NCI-H1417 (cell line): Measurements from ENCODE around the gene CRY2.
A peak's percentile ranks its signal among the peaks of the same experiment; 100 is the strongest.

Source experiments
- DNase-seq, 3 experiments: peaks; one replicate each; lab custom pipeline; 2025; lab: John Stamatoyannopoulos, UW

The CRY2 gene

DNA sequence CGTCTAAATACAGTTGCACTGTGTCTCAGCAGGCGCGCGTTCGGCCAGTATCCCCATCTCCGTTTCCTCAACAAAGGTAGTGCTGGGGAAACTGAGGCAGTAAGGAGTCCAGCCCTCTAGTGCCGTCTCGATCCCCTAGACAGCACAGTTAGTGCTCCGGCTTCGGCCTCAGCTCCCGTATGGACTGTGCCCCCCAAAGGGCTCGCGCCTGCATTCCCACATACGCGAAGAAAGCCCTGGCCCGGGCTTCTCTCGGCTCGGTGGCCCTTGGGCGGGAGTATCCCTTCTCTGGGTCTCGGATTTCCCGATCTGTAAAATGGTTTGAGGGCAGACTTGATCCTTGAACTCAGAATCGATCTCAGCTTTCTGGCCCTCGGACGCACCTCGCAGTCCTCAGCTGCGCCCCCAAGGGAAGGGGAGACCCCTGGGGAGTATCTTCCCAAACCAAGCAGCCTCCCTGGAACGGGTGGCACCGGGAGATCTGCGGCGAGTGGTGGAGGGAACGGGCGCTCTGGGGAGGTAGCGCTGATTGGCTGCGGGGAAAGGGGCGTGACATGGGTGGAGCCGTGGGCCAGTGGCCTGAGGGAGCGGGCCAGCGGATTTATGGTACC lies 71.2 kb downstream of the CRY2 start:
- peak; percentile 80 to 82 (median 81) for DNase-seq

- no peak for DNase-seq
Observed at GRCh38 chr11:45918962-45919675, 71.8 kb downstream of the CRY2 start.

DNA sequence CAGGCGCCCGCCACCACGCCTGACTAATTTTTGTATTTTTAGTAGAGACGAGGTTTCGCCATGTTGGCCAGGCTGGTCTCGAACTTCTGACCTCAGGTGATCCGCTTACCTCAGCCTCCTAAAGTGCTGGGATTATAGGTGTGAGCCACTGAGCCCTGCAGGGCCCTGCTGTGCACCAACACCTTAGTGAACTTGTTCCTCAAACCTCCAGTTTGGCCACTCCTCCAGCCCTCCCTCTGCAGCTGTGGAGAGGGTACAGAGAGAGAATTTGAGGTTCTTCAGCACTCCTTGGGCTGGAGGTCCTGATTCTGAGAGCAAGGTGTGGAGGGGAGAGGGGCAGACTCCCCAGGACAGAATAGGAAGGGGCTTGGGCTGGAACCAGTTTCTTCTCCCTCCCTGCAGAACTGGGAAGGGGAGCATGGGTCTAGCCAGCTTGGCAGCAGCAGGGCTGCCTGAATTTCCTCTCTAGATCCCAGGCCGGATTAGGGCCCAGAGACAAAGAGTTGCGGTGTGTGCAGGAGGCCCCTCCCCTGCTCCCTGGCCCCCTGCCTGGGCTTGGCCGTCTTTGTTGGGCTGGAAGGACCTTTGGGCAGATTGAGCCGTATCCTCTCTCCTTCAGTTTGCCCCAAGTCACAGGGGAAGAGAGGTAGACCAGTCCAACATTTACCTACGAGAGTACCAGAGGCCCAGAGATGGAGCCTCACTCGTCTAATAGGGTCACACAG lies 72.7 kb downstream of the CRY2 start:
- no peak for DNase-seq

GRCh38 chr11:45920531-45921477 lies 73.5 kb downstream of the CRY2 start:
- no peak for DNase-seq

GRCh38 chr11:45921561-45922424 lies 74.5 kb downstream of the CRY2 start:
- peak; percentile 87 to 92 (median 90) for DNase-seq

DNA sequence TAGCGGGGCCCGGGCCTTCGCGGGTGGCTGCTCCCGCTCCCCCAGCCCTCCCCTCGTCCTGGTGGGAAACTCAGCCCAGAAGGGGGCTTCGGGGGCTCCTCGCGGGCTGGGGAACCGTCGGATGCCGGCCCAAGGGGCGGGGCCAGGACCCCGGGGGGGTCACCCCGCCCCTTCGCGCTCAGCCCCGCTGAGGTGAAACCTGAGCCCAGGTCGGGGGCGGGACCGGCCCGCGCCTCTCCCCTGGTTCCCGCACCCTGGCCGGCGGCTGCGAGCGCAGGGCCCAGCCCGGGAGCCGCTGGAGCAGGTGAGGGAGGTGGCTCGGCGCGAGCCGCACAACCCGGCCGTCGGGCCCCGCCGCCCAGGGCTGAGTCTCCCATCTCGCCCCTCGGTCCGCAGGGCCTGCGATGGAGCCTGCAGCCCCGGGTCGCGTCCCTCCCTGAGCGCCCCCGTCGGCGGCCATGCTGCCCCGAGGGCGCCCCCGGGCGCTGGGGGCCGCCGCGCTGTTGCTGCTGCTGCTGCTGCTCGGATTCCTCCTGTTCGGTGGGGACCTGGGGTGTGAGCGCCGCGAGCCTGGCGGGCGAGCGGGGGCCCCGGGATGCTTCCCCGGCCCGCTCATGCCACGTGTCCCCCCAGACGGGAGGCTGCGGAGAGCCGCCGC lies 75.3 kb downstream of the CRY2 start, which contains the start of gene LARGE2:
Gene LARGE2, plus strand, starts transcription at position 232 of the 658 bp plus-strand sequence. Its CDS starts 227 bp downstream, at position 459.
- DNase-seq = peak; percentile 83 to 89 (median 87)

GRCh38 chr11:45924036-45924915 lies 77.0 kb downstream of the CRY2 start:
- DNase-seq = no peak

DNA sequence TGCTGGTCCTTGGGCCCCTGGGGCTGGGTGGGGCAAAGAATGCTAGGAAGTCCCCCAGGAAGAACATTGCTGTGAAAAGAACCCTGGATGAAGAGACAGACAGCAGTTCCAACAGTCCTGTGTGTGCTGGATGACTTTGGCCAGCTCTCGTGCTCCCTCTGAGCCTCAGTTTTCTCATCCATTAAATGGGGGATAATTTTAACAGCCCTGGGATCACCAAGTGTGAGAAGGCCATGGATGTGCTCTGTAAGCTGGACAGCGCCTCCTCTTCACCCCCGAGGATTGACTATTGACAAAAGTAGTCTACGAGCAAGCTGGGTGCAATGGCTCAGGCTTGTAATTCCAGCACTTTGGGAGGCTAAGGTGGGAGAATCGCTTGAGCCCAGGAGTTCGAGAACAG lies 77.7 kb downstream of the CRY2 start:
- DNase-seq = no peak

- DNase-seq = no peak
Observed at GRCh38 chr11:45925550-45925949, 78.3 kb downstream of the CRY2 start.

- DNase-seq = no peak
Observed at GRCh38 chr11:45926001-45926401, 78.7 kb downstream of the CRY2 start.

- no peak for DNase-seq
Observed at GRCh38 chr11:45926536-45927331, 79.5 kb downstream of the CRY2 start.

DNA sequence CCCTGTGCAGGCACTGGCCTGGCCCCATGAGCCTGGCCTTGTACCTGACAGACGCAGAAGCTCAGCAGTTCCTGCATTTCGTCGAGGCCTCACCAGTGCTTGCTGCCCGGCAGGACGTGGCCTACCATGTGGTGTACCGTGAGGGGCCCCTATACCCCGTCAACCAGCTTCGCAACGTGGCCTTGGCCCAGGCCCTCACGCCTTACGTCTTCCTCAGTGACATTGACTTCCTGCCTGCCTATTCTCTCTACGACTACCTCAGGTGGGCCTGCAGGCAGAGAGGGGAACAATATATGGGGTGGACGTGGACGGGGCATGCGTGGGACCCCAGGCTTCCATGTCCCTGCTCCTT lies 80.0 kb downstream of the CRY2 start:
- no peak for DNase-seq

GRCh38 chr11:45927684-45928413 lies 80.6 kb downstream of the CRY2 start:
- no peak for DNase-seq

DNA sequence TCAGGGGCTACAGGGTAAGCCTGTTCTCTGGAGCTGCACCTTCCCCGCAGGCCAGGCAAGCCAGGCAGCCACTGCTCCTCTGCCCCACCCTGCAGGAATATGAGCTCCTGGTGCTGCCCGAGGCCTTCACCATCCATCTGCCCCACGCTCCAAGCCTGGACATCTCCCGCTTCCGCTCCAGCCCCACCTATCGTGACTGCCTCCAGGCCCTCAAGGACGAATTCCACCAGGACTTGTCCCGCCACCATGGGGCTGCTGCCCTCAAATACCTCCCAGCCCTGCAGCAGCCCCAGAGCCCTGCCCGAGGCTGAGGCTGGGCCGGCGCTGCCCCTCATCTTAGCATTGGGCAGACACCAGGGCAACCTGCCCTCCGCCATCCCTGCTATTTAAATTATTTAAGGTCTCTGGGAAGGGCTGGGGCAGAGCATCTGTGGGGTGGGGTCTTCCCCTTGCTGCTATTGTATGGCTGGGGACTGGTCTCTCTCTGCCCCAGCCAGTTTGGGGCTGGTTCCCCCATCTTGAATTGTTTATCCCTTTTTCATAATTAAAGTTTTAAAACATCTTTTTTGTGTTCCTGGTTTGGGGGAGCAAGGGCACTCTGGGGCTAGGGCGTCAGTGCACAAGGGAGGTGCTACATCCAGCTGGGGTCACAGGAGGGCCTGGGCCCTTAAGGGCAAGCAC lies 81.4 kb downstream of the CRY2 start:
- DNase-seq = no peak

- DNase-seq = no peak
Observed at GRCh38 chr11:45929486-45930030, 82.3 kb downstream of the CRY2 start.

- DNase-seq = peak; percentile 67 to 94 (median 84)
Observed at GRCh38 chr11:45930031-45930794, 82.9 kb downstream of the CRY2 start.
